Measurements from ENCODE around the gene TMEM45A. TPM values are rescaled to one million over a fixed set of nuclear protein-coding genes. Genes with fewer than 3 reads are reported as not detected.
"Not testable (repeated sequence)": the region's sequence is repeated elsewhere in the genome, so short reads cannot be mapped to it uniquely, and the experiment has no call there.

The TMEM45A gene
- total RNA-seq, 2 experiments from 2014 or later: 0.65 to 0.74 TPM

DNA sequence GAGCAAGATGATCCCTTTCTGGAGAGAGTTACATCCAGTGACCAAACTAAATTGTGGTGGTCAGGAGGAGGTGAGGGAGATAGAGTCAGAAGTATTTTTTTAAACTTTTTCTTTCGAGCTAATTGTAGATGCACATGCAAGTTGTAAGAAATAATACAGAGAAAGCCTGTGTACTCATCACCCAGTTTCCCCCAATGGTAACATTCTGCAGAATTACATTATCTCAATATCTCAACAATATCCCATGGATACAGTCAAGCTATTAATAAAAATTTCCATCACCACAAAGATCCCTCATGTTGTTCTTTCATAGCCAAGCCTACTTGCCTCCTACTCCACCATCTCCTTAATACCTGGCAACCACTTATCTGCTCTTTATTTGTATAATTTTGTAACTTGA is 3.3 kb upstream of the TMEM45A start:
- no peak overlapping the region for H3K4me3 Mint-ChIP-seq
- intact Hi-C loops (cut with micrococcal nuclease): no loop called here
- no peaks in the 10 kb centered on the region for H3K9me3 Mint-ChIP-seq
- CTCF ChIA-PET: interaction anchor here (1.0 kb wide), 1 partner anchor 89 kb away, joined by 3 read pairs; the partner anchor contains the start of gene TOMM70
- H3K27me3 Mint-ChIP-seq: peaks cover 3% of the 10 kb centered on the region
- no peak for DNase-seq
- POLR2A ChIA-PET: no interaction called here
- no peak overlapping the region for H3K27ac Mint-ChIP-seq
- peaks cover 9% of the 10 kb centered on the region for H3K4me1 Mint-ChIP-seq (ENCODE audit: low read depth)
- H3K36me3 Mint-ChIP-seq: no peaks in the 10 kb centered on the region

- peaks cover 16% of the 10 kb centered on the region for H3K27me3 Mint-ChIP-seq
- DNase-seq: no peak
- H3K27ac Mint-ChIP-seq: no peak overlapping the region
- ChIA-PET POLR2A (no interaction called here), CTCF (interaction anchor here (0.6 kb wide), 1 partner anchor 1305 kb away, joined by 4 read pairs; no protein-coding TSS in a partner anchor)
- H3K4me3 Mint-ChIP-seq: no peak overlapping the region
- H3K9me3 Mint-ChIP-seq: no peaks in the 10 kb centered on the region
- intact Hi-C loops (cut with micrococcal nuclease): loop anchor here (10.0 kb wide), 1 partner anchor 98 kb away; no protein-coding TSS in a partner anchor
- H3K36me3 Mint-ChIP-seq: no peaks in the 10 kb centered on the region
- peaks cover 7% of the 10 kb centered on the region for H3K4me1 Mint-ChIP-seq (ENCODE audit: low read depth)
These were observed 4.4 kb downstream of the TMEM45A start for GRCh38 chr3:100496711-100497261.

GRCh38 chr3:100499651-100500050 is 7.2 kb downstream of the TMEM45A start:
- CTCF ChIA-PET: no interaction called here
- H3K9me3 Mint-ChIP-seq: no peaks in the 10 kb centered on the region
- POLR2A ChIA-PET: no interaction called here
- H3K27ac Mint-ChIP-seq: no peak overlapping the region
- intact Hi-C loops (cut with micrococcal nuclease): loop anchor here (10.0 kb wide), 1 partner anchor 95 kb away; no protein-coding TSS in a partner anchor
- no peaks in the 10 kb centered on the region for H3K36me3 Mint-ChIP-seq
- H3K4me3 Mint-ChIP-seq: no peak overlapping the region
- H3K4me1 Mint-ChIP-seq (ENCODE audit: low read depth): no peaks in the 10 kb centered on the region
- DNase-seq: no peak
- H3K27me3 Mint-ChIP-seq: peaks cover 24% of the 10 kb centered on the region

GRCh38 chr3:100500320-100500880 is 8.0 kb downstream of the TMEM45A start:
- no peak for DNase-seq
- ChIA-PET POLR2A (no interaction called here), CTCF (no interaction called here)
- no peaks in the 10 kb centered on the region for H3K36me3 Mint-ChIP-seq
- H3K27ac Mint-ChIP-seq: no peak overlapping the region
- H3K4me3 Mint-ChIP-seq: no peak overlapping the region
- H3K27me3 Mint-ChIP-seq: peaks cover 24% of the 10 kb centered on the region
- H3K9me3 Mint-ChIP-seq: no peaks in the 10 kb centered on the region
- no peaks in the 10 kb centered on the region for H3K4me1 Mint-ChIP-seq (ENCODE audit: low read depth)
- intact Hi-C loops (cut with micrococcal nuclease): no loop called here

DNA sequence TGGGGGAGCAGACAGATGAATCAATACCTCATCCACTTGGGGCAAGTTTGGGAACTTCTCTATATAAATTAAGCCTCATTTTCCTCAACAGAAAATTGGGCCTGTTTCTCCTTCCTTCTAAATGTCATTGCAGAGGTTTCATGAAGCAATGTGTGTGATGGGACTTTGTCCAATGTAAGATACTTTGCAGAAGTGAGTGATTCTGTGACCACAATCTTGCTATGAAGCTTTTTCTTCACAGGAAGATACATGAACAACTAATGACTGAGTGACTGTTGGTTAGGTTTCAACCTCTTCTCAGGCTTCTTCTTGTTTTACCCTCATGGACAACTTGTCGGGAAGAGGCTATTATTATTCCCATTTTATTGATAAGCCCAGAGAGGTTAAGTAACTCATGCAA is 11.0 kb downstream of the TMEM45A start:
- DNase-seq: no peak
- no peaks in the 10 kb centered on the region for H3K9me3 Mint-ChIP-seq
- H3K27me3 Mint-ChIP-seq: peaks cover 36% of the 10 kb centered on the region
- intact Hi-C loops (cut with micrococcal nuclease): no loop called here
- no peak overlapping the region for H3K27ac Mint-ChIP-seq
- no peaks in the 10 kb centered on the region for H3K36me3 Mint-ChIP-seq
- CTCF ChIA-PET: no interaction called here
- POLR2A ChIA-PET: no interaction called here
- H3K4me3 Mint-ChIP-seq: no peak overlapping the region
- no peaks in the 10 kb centered on the region for H3K4me1 Mint-ChIP-seq (ENCODE audit: low read depth)

- ChIA-PET CTCF (no interaction called here), POLR2A (no interaction called here)
- Mint-ChIP-seq H3K4me1 (ENCODE audit: low read depth) (no peaks in the 10 kb centered on the region), H3K27me3 (peaks cover 35% of the 10 kb centered on the region), H3K36me3 (no peaks in the 10 kb centered on the region), H3K27ac (no peak overlapping the region), H3K4me3 (no peak overlapping the region), H3K9me3 (no peaks in the 10 kb centered on the region)
- intact Hi-C loops (cut with micrococcal nuclease): no loop called here
- DNase-seq: no peak
These were observed 13.9 kb downstream of the TMEM45A start for GRCh38 chr3:100506355-100506754.

- CTCF ChIA-PET; H3K4me3 Mint-ChIP-seq; intact Hi-C loops (cut with micrococcal nuclease); DNase-seq; H3K4me1 Mint-ChIP-seq (ENCODE audit: low read depth); POLR2A ChIA-PET; H3K9me3 Mint-ChIP-seq; H3K27ac Mint-ChIP-seq; H3K36me3 Mint-ChIP-seq: not testable (repeated sequence)
- H3K27me3 Mint-ChIP-seq: peaks cover 23% of the 10 kb centered on the region
These were observed 17.4 kb downstream of the TMEM45A start for GRCh38 chr3:100509818-100510217.

GRCh38 chr3:100516232-100516631 is 23.8 kb downstream of the TMEM45A start:
- Mint-ChIP-seq H3K4me1 (ENCODE audit: low read depth) (no peaks in the 10 kb centered on the region), H3K4me3 (no peak overlapping the region), H3K27ac (no peak overlapping the region), H3K27me3 (no peaks in the 10 kb centered on the region), H3K9me3 (peaks cover 2% of the 10 kb centered on the region), H3K36me3 (no peaks in the 10 kb centered on the region)
- intact Hi-C loops (cut with micrococcal nuclease): no loop called here
- DNase-seq: no peak
- CTCF ChIA-PET: no interaction called here
- POLR2A ChIA-PET: no interaction called here

DNA sequence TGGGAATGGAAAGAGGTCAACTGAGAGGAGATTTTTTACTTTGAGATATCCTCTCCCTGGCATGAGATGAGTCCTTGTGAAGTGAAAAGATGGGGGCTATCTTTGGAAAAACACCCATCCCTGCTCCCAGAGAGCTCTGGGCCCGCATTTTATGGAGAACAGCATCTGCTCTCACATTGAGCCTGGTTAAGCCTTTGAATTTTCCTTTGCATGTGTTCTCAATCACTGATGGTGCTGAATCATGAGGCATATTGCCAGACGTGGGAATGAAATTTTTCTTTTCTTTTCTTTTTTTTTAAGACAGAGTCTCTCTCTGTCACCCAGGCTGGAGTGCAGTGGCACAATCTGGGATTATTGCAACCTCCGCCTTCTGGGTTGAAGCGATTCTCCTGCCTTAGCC is 24.4 kb downstream of the TMEM45A start:
- Mint-ChIP-seq H3K9me3 (peaks cover 2% of the 10 kb centered on the region), H3K27me3 (no peaks in the 10 kb centered on the region), H3K36me3 (no peaks in the 10 kb centered on the region), H3K27ac (no peak overlapping the region), H3K4me3 (no peak overlapping the region), H3K4me1 (ENCODE audit: low read depth) (no peaks in the 10 kb centered on the region)
- no peak for DNase-seq
- POLR2A ChIA-PET: no interaction called here
- intact Hi-C loops (cut with micrococcal nuclease): no loop called here
- CTCF ChIA-PET: no interaction called here

GRCh38 chr3:100517276-100517675 is 24.9 kb downstream of the TMEM45A start:
- H3K9me3 Mint-ChIP-seq: peaks cover 2% of the 10 kb centered on the region
- no peaks in the 10 kb centered on the region for H3K27me3 Mint-ChIP-seq
- H3K4me1 Mint-ChIP-seq (ENCODE audit: low read depth): no peaks in the 10 kb centered on the region
- H3K4me3 Mint-ChIP-seq: no peak overlapping the region
- no peak for DNase-seq
- POLR2A ChIA-PET: no interaction called here
- CTCF ChIA-PET: no interaction called here
- no peaks in the 10 kb centered on the region for H3K36me3 Mint-ChIP-seq
- H3K27ac Mint-ChIP-seq: no peak overlapping the region
- intact Hi-C loops (cut with micrococcal nuclease): no loop called here

DNA sequence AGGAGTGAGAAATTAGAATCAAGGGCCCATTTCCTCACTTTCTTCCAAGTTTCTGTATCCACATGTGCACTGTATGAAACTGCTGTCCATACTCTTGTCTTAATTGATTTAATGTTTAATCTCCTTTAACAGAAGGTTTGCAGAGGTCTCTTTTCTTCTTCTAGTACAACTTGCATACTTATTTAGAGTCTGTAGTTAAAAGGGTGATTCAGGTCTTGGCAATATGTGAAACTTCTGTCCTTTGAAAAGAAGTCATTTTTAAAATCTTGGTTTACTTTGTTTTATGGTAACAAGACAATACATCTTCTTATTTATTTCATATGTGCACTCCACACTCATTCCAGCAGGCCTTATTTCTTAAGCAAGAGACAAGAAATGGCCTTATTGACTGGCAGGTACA is 25.8 kb downstream of the TMEM45A start:
- H3K4me1 Mint-ChIP-seq (ENCODE audit: low read depth): no peaks in the 10 kb centered on the region
- CTCF ChIA-PET: no interaction called here
- intact Hi-C loops (cut with micrococcal nuclease): no loop called here
- H3K4me3 Mint-ChIP-seq: no peak overlapping the region
- H3K27me3 Mint-ChIP-seq: no peaks in the 10 kb centered on the region
- POLR2A ChIA-PET: no interaction called here
- DNase-seq: no peak
- H3K36me3 Mint-ChIP-seq: no peaks in the 10 kb centered on the region
- no peak overlapping the region for H3K27ac Mint-ChIP-seq
- H3K9me3 Mint-ChIP-seq: peaks cover 2% of the 10 kb centered on the region

DNA sequence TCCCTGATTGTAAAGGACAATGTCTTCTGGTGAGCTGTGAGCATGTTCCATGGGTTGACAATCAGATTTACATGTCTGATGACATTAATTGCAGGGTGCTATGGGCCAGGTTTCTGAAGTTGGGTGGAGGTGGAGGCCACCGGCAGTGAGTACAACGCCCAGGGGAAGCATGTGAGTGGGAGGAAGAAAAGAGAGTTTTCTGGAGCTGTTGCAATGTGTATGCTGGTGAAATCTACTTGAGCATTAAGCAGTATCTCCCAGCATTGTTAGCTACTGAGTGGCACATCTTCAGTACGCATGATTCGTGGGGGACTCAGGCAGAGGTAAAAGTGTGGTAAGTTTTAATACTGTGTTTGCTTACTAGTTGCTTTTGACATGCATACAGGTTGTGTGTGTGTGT is 26.6 kb downstream of the TMEM45A start:
- Mint-ChIP-seq H3K27me3 (no peaks in the 10 kb centered on the region), H3K9me3 (peaks cover 2% of the 10 kb centered on the region), H3K4me3 (no peak overlapping the region), H3K27ac (no peak overlapping the region), H3K36me3 (no peaks in the 10 kb centered on the region), H3K4me1 (ENCODE audit: low read depth) (no peaks in the 10 kb centered on the region)
- intact Hi-C loops (cut with micrococcal nuclease): no loop called here
- POLR2A ChIA-PET: no interaction called here
- CTCF ChIA-PET: no interaction called here
- no peak for DNase-seq

- Mint-ChIP-seq H3K9me3 (no peaks in the 10 kb centered on the region), H3K36me3 (no peaks in the 10 kb centered on the region), H3K4me3 (no peak overlapping the region), H3K4me1 (ENCODE audit: low read depth) (no peaks in the 10 kb centered on the region), H3K27ac (no peak overlapping the region), H3K27me3 (peaks cover 9% of the 10 kb centered on the region)
- intact Hi-C loops (cut with micrococcal nuclease): no loop called here
- ChIA-PET CTCF (no interaction called here), POLR2A (no interaction called here)
- no peak for DNase-seq
These were observed 29.0 kb downstream of the TMEM45A start for GRCh38 chr3:100521439-100521845.
